NCI-H774 (cell line): ENCODE data around the gene WDR72.
"Not testable (repeated sequence)": the region's sequence is repeated elsewhere in the genome, so short reads cannot be mapped to it uniquely, and the experiment has no call there.

Experiments used
- DNase-seq: peaks from one replicate; lab custom pipeline; 2025; lab: John Stamatoyannopoulos, UW

Gene WDR72

DNA sequence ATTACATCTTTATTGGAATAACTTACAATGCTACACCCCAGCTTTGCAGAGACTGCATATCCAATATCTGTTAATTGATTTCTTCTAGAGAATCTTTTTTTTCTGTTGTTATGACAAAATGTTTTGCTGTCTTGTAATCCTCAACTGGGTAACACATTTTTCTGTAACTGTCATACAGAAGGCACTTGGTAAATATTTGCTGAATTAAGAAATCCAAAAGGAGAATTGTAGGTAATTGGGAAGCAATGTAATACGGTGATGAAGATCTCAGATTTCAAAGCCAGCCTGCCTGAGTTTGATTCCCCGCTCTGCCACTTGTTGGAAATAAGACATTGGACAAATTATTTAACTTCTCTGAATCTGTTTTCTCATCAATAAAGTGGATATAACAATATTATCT is 169.1 kb downstream of the WDR72 start:
- no peak for DNase-seq

DNA sequence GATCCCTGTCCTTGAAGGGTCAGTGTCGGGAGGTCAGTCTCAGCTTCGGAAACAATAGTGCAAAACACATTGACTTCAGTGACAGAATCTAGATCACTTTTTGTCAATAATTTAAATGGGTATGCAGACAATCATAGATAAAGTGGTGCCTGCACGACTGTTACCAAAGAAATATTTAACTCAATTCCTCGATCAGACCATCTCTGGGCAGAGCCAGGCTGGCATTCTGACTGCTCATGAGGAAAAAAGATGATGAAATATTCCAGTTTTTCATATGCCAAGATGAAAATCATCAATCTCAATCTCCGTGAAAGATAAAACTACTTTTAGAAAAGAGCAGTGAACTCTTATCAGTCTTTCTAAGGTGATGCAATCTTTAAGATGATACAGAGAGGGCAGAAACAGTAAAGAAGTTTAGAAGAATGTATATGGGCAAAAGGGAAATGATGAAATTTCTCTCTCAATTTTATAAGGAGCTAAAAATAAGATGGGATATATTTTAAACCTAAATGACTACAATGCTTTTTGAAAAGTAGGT is 169.9 kb downstream of the WDR72 start:
- DNase-seq, result no peak

DNA sequence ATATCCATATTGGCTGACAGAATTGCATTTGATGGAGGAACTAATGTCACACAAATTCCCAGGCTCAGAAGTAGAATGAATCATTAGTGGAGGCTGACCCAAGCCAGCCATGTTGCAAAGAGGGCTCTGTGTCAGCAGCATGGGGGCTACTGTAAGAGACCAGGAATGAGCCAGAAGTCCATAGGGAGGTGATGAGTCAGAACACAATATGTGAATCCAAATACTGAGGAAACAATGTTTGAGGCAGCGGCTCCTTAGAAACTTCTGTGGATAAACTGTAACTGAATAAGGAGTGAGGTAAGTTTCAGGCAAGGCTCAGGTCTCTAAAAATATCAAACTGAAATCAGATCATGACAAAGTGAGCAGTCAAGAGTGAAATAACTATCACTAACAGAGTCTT is 170.7 kb downstream of the WDR72 start:
- DNase-seq, result no peak

DNA sequence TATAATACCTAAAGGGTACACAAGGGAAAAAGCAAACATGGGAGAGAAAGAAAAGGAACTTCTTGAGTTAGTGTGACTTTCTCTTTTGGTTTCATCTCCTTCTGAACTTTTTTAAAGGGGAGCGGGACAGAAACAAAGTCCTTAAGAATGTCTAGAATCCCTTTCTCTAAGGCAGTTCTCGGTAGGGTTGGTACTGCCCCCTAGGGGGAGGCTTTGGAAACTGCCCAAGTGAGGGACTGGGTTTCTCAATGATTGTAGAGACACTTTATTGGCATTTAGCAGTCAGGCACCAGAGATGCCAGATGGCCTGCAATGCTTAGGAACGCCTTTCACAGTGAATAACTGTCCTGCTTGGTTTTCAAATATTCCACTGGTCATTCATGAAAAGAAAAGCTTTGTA is 172.7 kb downstream of the WDR72 start:
- no peak for DNase-seq

DNA sequence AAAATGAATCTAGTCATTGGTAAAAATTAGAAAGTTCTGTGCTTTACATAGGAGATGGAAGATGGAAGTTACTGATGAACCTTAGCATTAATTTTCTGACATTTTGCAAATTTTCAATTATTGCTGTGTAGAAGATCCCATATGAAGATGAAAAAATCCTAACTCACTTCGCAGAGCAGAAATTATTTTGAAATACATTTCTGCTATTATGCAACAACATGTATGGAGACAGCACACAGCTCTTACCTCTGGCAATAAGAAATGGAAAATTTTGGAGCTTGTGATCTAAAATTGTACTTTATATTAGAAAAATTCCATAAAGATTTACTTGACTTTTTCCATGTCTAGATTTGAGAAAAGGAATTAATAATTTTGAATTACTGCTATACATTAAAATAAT is 177.9 kb downstream of the WDR72 start:
- no peak for DNase-seq

DNA sequence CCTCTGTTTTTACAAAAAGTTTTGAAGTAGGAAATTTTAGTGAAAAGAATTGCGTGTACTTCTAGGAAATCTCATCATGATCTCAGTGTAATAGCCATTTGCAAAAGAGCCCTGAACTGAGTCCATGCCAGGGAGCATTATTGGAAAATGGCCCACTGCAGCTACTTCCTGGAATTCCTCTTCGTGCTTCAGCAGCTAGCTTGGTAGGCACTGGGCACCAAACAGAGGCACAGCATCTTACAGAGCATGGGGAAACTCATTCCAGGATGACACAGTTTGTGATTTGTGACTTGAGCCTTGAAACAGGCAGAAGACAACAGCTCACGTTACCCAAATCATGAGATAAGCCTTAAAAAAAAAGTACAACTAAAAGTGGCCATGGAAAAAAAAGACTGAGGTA is 179.1 kb downstream of the WDR72 start:
- DNase-seq, result no peak

DNA sequence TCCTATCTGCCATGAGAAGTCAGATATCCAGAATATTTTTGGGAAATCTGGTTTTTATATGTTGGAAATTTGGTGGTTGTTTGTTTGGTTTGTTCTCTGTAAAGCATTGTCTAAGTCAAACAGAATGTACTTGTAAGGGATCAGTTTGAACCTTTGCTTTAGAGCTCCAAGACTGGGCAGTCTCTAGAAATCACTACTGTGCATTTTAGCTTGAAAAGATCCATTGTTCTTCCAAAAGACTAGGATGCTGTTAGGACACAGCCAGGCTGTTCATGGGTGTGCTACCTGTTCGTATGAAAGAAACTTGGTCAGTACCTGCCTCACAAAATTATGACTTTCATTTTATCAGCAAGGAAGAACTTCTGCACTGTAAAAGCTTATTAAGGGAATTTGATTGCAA is 182.6 kb downstream of the WDR72 start:
- no peak for DNase-seq

DNA sequence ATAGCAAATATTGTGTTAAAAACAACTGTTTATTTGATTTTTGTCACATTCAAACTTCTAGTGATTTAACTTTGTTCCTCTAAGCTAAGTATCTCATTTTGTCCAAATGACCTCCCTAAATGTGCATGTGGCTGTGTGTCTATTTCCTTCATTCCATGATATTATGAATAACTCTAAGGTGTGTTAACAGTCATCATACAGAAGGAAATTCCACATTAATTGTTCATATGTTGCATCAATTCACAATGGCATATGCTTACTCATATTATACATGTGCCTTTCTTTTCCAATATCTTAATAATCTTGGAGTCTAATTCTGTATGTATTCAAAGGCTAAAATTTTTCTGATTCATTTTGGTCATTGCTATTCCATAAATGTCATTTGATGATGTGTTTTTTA is 186.4 kb downstream of the WDR72 start:
- DNase-seq, result no peak

DNA sequence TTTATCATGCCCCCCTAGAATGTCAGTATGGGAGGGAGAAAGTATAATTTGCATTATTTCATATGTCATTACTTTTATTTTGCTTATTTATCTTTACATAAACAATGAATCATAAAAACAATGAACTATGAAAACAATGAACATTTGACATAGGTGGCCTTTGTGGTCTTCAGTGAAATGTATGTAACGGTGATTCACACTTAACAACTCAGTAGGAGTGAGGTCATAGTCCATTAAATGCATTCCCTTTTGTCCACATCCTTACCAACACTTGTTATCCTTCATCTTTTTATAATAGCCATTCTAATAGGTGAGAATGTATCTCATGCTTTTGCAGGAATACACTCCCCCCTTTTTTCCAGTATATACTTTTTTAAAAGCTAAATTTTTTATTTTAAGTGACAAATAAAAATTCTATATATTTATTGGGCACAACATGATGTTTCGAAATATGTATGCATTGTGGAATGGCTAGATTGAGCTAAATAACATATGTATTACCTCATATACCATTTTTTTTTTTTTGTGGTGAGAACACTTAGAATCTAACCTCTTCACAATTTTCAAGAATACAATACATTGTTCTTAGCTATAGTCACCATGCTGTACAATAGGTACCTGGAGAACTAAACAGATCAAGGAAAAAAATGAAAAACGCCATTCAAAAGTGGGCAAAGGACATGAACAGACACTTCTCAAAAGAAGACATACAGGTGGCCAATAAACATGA is 189.5 kb downstream of the WDR72 start:
- no peak for DNase-seq

DNA sequence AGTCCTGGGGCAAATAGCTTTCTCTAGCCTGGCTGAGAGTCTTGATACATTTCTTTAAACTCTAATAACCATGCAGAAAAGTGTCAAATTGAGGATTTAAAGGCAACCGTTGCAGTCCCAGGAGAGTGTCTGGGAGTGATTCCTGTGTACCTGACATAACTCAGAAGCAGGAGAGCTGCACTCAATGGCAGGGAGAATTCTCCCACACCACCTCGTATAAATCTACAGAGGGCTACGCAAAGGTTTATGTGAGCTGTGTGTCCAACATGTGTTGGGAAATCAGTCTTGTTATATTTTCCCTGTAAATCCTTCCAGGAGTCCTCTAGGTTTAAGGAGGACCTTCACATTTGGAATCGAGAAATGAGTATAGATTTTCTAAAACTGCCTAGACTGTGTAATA is 192.6 kb downstream of the WDR72 start:
- DNase-seq, result no peak

DNA sequence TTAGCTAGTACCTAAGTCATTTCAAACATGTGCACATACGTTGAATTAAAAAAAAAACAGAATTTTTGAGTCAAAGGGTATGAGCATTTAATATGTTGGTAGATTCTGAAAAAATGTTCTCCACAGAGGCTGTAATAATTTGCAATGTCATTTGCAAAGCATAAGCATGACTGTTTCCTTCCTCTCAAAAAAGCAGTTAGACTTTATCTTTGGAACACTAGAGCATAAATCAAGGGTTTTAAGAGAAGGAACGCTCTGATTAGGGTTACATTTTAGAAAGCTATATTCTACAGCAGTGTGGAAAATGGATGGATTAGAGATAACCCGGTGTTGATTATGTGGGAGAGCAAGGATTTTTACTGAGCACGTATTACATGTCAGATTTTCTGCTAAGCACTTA is 193.7 kb downstream of the WDR72 start:
- DNase-seq, result no peak

DNA sequence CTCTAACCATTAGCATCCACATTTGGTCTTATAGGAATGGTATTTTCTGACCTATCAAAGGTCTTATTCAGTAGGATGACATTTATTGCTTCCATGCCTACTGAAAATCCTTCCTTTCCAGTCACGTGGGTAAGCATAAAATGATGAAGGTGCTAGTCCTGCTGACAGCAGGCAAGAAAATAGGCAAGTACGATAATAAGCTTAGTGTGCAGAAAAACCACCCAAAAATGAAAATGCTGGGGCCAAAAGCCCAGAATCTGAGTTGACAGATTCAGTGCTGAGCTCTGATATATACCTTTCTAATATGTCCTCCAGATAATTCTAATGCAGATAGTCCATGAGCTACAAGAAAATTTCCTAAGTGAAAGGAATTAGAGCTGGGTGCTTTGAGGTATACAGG is 194.8 kb downstream of the WDR72 start:
- DNase-seq, result no peak

DNA sequence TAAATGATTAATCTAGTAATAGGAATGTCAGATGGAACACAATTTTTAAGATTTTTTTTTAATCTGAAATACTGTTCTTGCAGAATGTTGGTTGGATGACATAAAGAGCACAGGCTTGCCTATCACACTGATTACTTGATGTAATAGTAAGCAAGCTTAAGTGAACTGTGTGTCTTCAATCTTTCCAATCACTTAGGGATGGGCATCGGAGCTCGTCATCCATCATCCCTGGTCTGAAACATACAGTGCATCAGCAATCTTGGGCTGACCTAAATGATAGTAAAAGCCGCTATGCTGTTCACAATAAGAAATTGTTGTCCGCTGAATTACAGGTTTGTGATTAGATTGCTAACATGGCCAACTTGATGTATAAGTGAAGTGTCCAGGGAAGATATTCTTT is 195.8 kb downstream of the WDR72 start:
- DNase-seq, result no peak

DNA sequence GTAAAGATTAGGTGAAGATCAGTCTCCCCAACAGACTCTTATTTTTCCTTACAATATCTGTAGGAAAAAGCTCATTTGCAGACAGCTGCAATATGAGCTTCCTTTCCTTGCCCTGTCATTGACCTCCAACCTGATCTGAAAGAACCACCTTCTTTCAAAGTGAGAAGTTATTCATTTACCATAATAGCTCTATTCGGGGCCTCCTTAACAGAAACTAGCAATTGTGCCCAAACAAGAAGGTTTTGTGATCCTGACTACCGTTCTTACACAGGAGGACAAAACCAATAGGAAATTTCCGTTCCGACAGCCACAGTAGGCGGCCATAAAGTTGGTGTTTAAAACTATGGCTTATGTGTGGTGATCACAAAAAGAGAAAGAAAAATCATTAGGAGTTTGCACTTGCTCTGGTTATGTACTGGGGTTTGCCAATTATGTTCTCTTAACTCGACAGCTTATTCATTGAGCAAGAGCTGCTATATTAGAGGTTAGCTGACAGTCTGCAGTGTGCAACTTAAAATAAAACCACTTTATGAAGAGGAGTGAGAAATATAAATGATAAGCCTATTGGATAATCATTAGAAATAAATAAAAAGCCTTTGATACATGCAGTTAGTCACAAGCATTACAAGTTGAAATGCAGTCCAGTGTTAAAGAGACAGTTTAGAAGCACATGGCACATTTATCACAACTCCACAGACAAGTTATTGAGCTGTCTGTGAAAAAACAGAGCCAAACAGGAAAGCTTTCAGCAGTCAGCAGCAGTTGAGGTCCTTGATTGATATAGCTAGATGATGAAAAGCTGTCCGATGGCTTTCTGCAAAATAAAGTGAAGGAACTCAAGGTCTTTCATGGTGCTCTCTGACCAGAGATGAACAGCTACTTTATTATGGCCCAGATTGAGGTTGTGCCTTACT is 199.8 kb downstream of the WDR72 start:
- no peak for DNase-seq

DNA sequence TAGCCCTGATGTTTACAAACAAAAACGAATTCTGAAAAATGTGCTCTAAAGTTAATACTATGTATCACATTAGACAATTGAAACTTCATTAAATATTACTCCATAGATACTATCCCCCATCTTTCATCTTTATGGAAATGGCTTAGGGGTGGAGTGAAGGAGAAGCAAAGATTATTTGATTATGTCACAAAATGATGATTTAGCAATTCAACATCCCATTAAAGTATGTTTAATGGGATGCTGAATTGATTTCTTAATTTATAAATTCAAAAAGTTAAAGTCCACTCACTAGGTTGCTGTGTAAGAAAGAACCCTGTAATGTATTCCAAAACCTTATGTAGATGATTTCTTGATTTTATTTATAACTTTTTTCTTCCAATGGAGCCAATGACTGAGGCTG is 201.1 kb downstream of the WDR72 start:
- no peak for DNase-seq

DNA sequence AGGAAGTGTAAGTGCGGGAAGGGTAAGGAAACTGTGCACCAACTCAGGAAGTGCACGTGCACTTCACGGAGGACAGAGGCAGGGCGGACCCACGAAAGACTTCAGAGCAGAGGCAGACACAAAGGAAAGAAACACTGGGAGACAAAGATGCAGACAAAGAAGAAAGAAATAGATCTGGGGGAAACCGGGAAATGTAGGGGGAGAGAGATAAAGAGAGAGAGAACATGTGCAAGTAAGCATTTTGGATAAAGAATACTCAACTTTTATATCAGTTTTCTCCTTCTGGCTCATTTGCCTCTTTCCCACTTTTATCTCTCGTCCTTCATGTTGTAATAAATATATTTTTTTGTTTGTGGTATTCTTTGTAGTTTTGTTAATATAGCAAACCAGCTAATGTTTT is 204.2 kb downstream of the WDR72 start:
- DNase-seq, result no peak

DNA sequence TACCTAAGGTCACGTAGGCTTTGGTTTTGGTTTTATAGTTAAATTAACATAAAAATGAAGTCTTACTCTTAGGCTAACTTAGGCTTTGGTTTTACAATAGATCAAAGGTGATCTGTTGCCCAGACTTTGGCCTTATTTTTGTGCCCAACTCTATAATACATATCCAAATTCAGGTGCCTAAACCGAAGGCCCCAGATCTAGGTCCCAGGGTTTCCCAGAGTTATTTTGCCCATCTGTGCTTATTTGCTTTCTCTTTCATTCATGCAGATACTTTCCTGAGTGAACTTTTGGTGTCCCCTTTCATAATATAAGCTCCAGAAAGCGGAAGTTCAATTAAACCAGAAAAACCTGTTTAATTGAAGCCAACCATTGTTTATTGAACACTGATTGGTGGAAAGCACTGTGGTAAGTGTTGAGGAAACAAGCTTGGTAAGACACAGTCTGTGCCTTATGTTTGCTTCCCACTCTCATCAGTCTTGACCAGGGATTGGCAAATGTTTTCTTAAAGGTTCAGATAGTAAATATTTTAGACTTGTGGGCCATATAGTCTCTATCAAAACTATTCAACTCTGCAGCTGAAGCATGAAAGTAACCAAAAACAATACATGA is 209.7 kb downstream of the WDR72 start:
- peak; percentile 62 for DNase-seq

DNA sequence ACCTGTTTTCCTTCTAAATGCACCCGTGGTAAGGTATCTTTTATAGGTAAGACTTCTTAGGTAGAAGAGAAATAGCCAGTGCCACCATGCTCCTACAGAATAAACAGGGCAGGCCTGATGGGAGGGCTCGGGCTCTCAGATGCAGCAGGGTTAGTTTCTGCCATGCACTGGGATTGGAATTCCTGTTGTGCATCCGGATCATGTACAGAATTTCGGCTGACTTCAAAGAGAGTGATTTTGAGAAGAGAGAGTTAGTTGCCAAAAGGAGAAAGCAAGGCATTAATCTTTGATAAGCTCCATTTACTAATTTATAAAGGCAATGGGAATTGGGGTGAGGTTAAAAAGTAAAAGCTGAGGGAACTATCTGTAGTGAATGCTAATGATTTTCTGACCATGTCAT is 211.2 kb downstream of the WDR72 start:
- no peak for DNase-seq

DNA sequence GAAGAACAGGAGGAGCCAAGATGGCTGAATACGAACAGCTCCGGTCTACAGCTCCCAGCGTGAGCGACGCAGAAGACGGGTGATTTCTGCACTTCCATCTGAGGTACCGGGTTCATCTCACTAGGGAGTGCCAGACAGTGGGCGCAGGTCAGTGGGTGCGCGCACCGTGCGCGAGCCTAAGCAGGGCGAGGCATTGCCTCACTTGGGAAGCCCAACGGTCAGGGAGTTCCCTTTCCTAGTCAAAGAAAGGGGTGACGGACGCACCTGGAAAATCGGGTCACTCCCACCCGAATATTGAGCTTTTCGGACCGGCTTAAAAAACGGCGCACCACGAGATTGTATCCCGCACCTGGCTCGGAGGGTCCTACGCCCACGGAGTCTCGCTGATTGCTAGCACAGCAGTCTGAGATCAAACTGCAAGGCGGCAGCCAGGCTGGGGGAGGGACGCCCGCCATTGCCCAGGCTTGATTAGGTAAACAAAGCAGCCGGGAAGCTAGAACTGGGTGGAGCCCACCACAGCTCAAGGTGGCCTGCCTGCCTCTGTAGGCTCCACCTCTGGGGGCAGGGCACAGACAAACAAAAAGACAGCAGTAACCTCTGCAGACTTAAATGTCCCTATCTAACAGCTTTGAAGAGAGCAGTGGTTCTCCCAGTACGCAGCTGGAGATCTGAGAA is 218.7 kb downstream of the WDR72 start:
- DNase-seq, result not testable (repeated sequence)

DNA sequence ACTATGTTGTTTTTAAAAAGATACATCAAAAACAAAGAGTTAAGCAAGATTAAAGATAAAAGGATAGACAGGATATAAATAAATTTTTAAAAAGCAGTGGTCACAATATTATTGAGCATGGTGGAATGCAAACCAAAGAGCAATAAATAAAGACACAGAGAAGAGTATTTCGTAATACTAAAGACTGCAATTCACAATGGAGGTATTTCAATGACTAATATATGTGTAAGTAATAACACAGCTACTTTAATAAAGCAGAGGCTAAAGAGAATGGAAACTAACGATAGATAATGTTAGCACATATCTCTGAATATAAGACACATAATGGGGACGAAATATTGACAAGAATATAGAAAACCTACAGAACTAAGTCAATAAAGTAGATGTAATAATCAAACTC is 219.6 kb downstream of the WDR72 start:
- no peak for DNase-seq

DNA sequence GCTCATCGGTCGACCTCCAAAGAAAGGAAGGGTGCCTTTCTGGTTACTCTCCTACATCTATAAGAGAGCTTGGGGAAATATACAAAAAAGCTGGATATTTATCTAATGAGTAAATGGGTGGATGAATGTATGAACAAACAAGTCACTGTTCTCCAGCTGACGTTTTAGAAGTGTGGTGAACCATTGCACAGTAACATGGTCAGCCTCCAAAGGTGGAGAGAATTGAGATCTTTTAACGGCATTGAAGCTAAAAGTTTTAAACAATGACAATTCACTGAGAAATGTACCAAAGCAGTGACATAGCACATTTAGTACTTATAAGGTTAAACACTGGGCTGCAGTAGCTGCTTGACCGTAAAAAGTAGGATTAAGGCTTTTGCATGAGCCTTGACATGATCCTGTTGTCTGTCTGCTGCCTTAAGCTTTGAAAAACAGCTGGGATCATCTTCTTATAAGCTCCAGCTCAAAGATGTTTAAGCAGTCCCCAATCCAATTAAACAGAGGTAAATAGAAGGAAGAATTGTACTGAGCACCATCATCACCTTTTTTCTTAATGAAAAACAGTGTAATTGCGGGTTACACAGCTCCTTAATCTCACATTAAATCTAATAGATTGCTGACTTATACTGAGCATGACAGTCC is 222.9 kb downstream of the WDR72 start:
- no peak for DNase-seq

DNA sequence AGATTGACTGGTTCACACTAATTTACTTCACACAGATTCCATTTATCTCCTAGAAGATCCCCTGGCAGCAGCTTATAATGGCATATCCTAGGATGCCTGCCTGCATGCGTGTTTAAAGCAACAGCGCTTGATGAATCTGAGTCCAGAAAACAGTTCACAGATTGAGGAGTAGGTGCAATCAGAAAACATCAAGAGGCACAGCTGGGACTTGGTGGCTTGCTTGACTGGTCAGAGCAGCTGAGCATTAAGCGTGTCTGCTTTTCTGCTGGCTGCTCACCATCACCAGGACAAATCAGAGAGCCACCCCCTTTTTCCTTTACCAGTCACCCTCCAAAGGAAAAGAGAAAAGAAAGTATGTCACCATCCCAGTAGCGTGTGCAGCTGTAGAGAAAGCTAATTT is 223.6 kb downstream of the WDR72 start:
- DNase-seq, result no peak
